ENCODE data around the gene SOS1. TPM values are rescaled to one million over a fixed set of nuclear protein-coding genes. Genes with fewer than 3 reads are reported as not detected.

Gene SOS1
- total RNA-seq, 6 experiments from 2014 or later: 9.6 to 20.1 (median 16.5) TPM

DNA sequence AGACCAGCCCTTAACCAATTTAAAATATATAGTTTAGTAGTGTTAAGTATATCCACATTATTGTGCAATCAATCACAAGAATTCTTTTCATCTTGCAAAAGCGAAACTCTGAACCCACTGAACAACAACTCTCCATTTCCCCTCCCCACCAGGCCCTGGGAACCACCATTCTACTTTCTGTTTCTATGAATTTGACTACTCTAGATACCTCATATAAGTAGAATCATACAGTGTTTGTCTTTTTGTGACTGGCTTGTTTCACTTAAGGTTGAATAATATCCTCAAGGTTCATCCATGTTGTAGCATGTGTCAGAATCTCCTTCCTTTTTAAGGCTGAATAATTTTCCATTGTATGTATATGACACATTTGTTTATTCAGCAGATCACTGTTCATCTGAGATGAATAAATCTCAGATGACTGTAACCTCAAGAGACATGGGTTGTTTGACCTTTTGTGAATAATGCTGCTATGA lies 8.1 kb upstream of the SOS1 start:
- 50% methylated on average over 1 of the region's 1 CpG for WGBS (ENCODE audit: insufficient coverage, low coverage, low lambda C conversion rate, missing lambda C conversion rate)
- Histone ChIP-seq H3K27me3 (no peaks in the 10 kb centered on the region), H3K36me3 (no peaks in the 10 kb centered on the region), H3K4me3 (no peak overlapping the region), H3K9me3 (no peaks in the 10 kb centered on the region), H3K4me1 (peaks cover 0 to 4% (median 0%) of the 10 kb centered on the region in 4 donors), H3K27ac (no peak overlapping the region)
- intact Hi-C loops (cut with DNase I): no loop called here
- ATAC-seq: peak in 1 of 4 donors; percentile 3
- no peak for TF ChIP-seq POLR2A (IDR thresholded peaks at IDR 0.05)
- TF ChIP-seq, protein P1, sequence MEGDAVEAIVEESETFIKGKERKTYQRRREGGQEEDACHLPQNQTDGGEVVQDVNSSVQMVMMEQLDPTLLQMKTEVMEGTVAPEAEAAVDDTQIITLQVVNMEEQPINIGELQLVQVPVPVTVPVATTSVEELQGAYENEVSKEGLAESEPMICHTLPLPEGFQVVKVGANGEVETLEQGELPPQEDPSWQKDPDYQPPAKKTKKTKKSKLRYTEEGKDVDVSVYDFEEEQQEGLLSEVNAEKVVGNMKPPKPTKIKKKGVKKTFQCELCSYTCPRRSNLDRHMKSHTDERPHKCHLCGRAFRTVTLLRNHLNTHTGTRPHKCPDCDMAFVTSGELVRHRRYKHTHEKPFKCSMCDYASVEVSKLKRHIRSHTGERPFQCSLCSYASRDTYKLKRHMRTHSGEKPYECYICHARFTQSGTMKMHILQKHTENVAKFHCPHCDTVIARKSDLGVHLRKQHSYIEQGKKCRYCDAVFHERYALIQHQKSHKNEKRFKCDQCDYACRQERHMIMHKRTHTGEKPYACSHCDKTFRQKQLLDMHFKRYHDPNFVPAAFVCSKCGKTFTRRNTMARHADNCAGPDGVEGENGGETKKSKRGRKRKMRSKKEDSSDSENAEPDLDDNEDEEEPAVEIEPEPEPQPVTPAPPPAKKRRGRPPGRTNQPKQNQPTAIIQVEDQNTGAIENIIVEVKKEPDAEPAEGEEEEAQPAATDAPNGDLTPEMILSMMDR (IDR thresholded peaks at IDR 0.05): no peak
- DNase-seq: no peak

DNA sequence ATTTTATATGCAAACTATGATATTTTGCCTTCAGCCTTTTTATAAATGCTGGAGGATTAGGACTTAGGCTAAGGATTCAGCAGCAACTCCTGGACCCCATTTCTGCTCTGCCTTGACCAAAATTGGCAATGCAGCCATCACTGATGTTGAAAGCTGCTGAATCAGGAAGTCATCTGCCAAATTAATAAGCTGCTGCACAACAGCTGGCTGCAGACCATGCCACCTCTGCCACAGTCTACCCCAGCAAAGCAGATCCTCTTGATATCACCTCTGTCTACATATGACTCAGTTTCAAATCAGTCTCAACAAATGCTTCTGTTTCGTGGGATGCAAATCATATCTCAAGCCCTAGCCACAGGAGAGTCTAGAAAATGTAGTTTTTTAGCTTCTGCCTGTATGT lies 7.1 kb upstream of the SOS1 start:
- no peak overlapping the region for H3K27ac ChIP-seq
- ATAC-seq: no peak
- TF ChIP-seq POLR2A (IDR thresholded peaks at IDR 0.05): no peak
- TF ChIP-seq, protein P1 (IDR thresholded peaks at IDR 0.05): no peak
- no peak overlapping the region for H3K4me3 ChIP-seq
- H3K4me1 ChIP-seq: peaks cover 0 to 9% (median 3%) of the 10 kb centered on the region in 4 donors
- intact Hi-C loops (cut with DNase I): no loop called here
- no peak for DNase-seq
- no peaks in the 10 kb centered on the region for H3K27me3 ChIP-seq
- WGBS (ENCODE audit: insufficient coverage, low coverage, low lambda C conversion rate, missing lambda C conversion rate): 88% methylated on average over 1 of the region's 1 CpG
- H3K9me3 ChIP-seq: no peaks in the 10 kb centered on the region
- H3K36me3 ChIP-seq: no peaks in the 10 kb centered on the region

- Histone ChIP-seq H3K27ac (peak overlapping the region; percentile 78 to 96 (median 90)), H3K36me3 (no peaks in the 10 kb centered on the region), H3K4me3 (peak overlapping the region; percentile 65 to 80 (median 66)), H3K27me3 (no peaks in the 10 kb centered on the region), H3K9me3 (no peaks in the 10 kb centered on the region), H3K4me1 (peaks cover 0 to 18% (median 9%) of the 10 kb centered on the region in 4 donors)
- TF ChIP-seq, protein P1 (IDR thresholded peaks at IDR 0.05): no peak
- no peak for TF ChIP-seq POLR2A (IDR thresholded peaks at IDR 0.05)
- no peak for ATAC-seq
- intact Hi-C loops (cut with DNase I): no loop called here
- WGBS (ENCODE audit: insufficient coverage, low coverage, low lambda C conversion rate, missing lambda C conversion rate): 0% methylated on average over 10 of the region's 10 CpGs
- DNase-seq: no peak
Measured at GRCh38 chr2:39124746-39125057, 3.9 kb upstream of the SOS1 start.

GRCh38 chr2:39124000-39124745 lies 3.3 kb upstream of the SOS1 start:
- peak overlapping the region; percentile 65 to 80 (median 66) for H3K4me3 ChIP-seq
- ATAC-seq (peak; percentile 79 to 86 (median 82)), DNase-seq (peak; percentile 96 to 98 (median 97))
- H3K4me1 ChIP-seq: peaks cover 0 to 18% (median 9%) of the 10 kb centered on the region in 4 donors
- no peaks in the 10 kb centered on the region for H3K27me3 ChIP-seq
- intact Hi-C loops (cut with DNase I): no loop called here
- TF ChIP-seq, protein P1 (IDR thresholded peaks at IDR 0.05): peak; percentile 34 to 52 (median 49)
- peak; percentile 68 for TF ChIP-seq POLR2A (IDR thresholded peaks at IDR 0.05)
- under 1% methylated on average over 44 of the region's 58 CpGs for WGBS (ENCODE audit: insufficient coverage, low coverage, low lambda C conversion rate, missing lambda C conversion rate)
- H3K27ac ChIP-seq: peak overlapping the region; percentile 78 to 96 (median 90)
- no peaks in the 10 kb centered on the region for H3K9me3 ChIP-seq
- H3K36me3 ChIP-seq: no peaks in the 10 kb centered on the region

All from right lobe of liver (tissue), 6 donors.